ENCODE results near the gene ARMC5. TPM values are rescaled to one million over a fixed set of nuclear protein-coding genes. Genes with fewer than 3 reads are reported as not detected.
A peak's percentile ranks its signal among the peaks of the same experiment; 100 is the strongest.

Gene ARMC5
- 10 to 100 TPM in 5 of 6 donors, 1 to 10 TPM in 1; 6.6 to 18.9 (median 16.2) TPM for total RNA-seq

DNA sequence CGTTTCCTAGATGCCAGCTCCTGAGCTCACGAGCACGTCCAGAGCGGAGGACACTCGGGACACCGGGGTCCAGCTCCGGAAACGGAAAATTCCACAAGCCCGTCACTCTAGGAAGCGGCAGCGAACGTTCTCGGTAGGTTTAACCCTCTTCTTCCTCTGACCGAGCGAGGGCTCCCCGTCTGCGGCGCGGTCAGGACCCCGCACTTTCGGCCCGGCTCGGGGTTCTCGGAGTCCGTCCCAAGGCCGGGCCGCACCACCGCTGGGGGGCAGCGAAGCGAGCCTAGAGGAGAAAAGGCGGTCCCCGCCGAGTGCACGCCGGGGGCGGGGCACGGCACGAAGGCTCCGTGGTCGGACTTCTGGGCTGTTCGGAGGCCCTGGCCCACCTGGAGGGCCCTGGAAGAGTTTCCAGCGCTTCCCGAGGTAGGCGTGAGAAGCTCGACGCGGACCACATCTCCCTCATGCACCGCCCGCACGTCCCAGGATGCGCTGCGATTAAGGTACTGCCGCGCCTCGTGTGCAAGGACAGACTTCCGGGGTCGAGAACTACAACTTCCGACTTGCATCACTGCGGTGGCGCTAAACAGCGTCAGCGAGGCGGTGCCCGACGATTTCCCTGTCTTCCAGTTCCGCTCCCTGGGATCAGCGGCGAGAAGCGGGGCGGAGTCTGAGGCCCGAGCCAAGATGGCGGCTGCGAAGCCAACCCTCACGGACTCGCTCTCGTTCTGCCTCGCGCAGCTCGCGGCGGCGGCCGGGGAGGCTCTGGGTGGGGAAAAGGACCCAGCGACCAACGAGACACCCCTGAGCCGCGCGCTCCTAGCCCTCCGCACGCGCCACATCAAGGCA is at the start of gene ARMC5:
ARMC5 (plus strand) TSS at position 658 of the 843 bp plus-strand sequence; CDS start at position 682, 24 bp downstream.
- Histone ChIP-seq H3K9me3 (no peaks in the 10 kb centered on the region), H3K4me1 (peaks cover 44 to 59% (median 46%) of the 10 kb centered on the region in 4 donors), H3K27ac (peak within 1 kb of the TSS; percentile 95 to 100 (median 99)), H3K27me3 (no peaks in the 10 kb centered on the region), H3K4me3 (peak within 1 kb of the TSS; percentile 49 to 95 (median 80)), H3K36me3 (peaks cover 0 to 28% (median 14%) of the 10 kb centered on the region in 4 donors)
- ATAC-seq (ENCODE audit: low FRiP score in 2 of 2) (peak; percentile 94), DNase-seq (peak; percentile 97)
- no peak for TF ChIP-seq EP300 (IDR thresholded peaks at IDR 0.05)
- TF ChIP-seq POLR2AphosphoS5 (IDR thresholded peaks at IDR 0.05): peak; percentile 94 to 98
- TF ChIP-seq POLR2A (IDR thresholded peaks at IDR 0.05): peak in 3 of 4 donors; percentile 5 to 84 (median 83)
- peak; percentile 36 to 78 (median 62) for TF ChIP-seq CTCF (IDR thresholded peaks at IDR 0.05)
- WGBS, 2 donors: 0 to 1% methylated on average over 25 to 45 of the region's 91 CpGs

DNA sequence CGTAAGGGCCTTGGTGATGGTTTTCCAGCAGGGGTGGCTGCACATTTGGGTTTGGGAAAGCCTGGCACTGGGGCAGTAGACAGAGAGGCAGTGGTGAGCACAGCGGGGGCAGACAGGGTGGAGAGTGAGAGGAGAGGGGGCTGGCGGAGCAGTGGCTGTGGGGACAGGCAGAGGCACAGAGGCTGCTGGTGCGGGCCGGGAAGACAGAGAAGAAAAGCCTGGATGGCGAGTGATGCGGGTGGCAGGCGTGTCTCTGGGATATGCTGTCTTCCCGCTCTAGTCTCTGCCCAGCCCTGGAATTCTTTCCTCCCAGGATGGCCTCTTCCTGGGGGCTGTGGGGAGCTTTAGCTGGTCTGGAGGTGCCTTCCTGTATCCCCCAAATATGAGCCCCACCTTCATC is 49.2 kb upstream of the ARMC5 start:
- H3K4me3 ChIP-seq: no peak overlapping the region
- H3K27me3 ChIP-seq: no peaks in the 10 kb centered on the region
- no peaks in the 10 kb centered on the region for H3K4me1 ChIP-seq
- no peaks in the 10 kb centered on the region for H3K9me3 ChIP-seq
- TF ChIP-seq EP300 (IDR thresholded peaks at IDR 0.05) (no peak), CTCF (IDR thresholded peaks at IDR 0.05) (no peak), POLR2A (IDR thresholded peaks at IDR 0.05) (no peak), POLR2AphosphoS5 (IDR thresholded peaks at IDR 0.05) (no peak)
- DNase-seq: no peak
- no peak for ATAC-seq (ENCODE audit: low FRiP score in 2 of 2)
- 82 to 83% methylated on average over 9 of the region's 9 CpGs for WGBS, 2 donors
- no peaks in the 10 kb centered on the region for H3K36me3 ChIP-seq
- no peak overlapping the region for H3K27ac ChIP-seq

- TF ChIP-seq CTCF (IDR thresholded peaks at IDR 0.05) (no peak), POLR2AphosphoS5 (IDR thresholded peaks at IDR 0.05) (no peak), EP300 (IDR thresholded peaks at IDR 0.05) (no peak), POLR2A (IDR thresholded peaks at IDR 0.05) (no peak)
- ATAC-seq (ENCODE audit: low FRiP score in 2 of 2): no peak
- peak in 1 of 2 donors; percentile 49 for DNase-seq
- H3K27ac ChIP-seq: no peak overlapping the region
- H3K27me3 ChIP-seq: no peaks in the 10 kb centered on the region
- no peaks in the 10 kb centered on the region for H3K36me3 ChIP-seq
- no peaks in the 10 kb centered on the region for H3K9me3 ChIP-seq
- H3K4me3 ChIP-seq: no peak overlapping the region
- 68 to 77% methylated on average over 15 to 19 of the region's 22 CpGs for WGBS, 2 donors
- H3K4me1 ChIP-seq: no peaks in the 10 kb centered on the region
Measured at GRCh38 chr16:31411024-31411844, 48.1 kb upstream of the ARMC5 start.

- TF ChIP-seq CTCF (IDR thresholded peaks at IDR 0.05): no peak
- no peak for TF ChIP-seq POLR2A (IDR thresholded peaks at IDR 0.05)
- no peak for TF ChIP-seq POLR2AphosphoS5 (IDR thresholded peaks at IDR 0.05)
- TF ChIP-seq EP300 (IDR thresholded peaks at IDR 0.05): no peak
- Histone ChIP-seq H3K36me3 (no peaks in the 10 kb centered on the region), H3K27ac (no peak overlapping the region), H3K9me3 (no peaks in the 10 kb centered on the region), H3K4me3 (no peak overlapping the region), H3K4me1 (no peaks in the 10 kb centered on the region), H3K27me3 (no peaks in the 10 kb centered on the region)
- WGBS, 2 donors: 80 to 86% methylated on average over 3 to 9 of the region's 10 CpGs
- ATAC-seq (ENCODE audit: low FRiP score in 2 of 2) (peak in 1 of 2 donors; percentile 15), DNase-seq (peak in 1 of 2 donors; percentile 66)
Measured at GRCh38 chr16:31412750-31413149, 46.6 kb upstream of the ARMC5 start.
